Inflammatory macrophage treated with lipopolysaccharide for 1 hour (primary cell): ENCODE measurements around the gene GRN.
A peak's percentile ranks its signal among the peaks of the same experiment; 100 is the strongest.

Experiments used
- DNase-seq, 2 donors: peaks; one replicate each; pipeline ENCODE4 v3.0.0-alpha.2; 2020 to 2022

Gene GRN

GRCh38 chr17:44346064-44346844 is 1.2 kb downstream of the GRN start:
- no peak for DNase-seq

- peak in 1 of 2 donors; percentile 32 for DNase-seq
These were observed 2.3 kb downstream of the GRN start for GRCh38 chr17:44347206-44348055.

GRCh38 chr17:44348234-44348987 is 3.3 kb downstream of the GRN start:
- peak; percentile 92 to 96 for DNase-seq

- no peak for DNase-seq
These were observed 3.9 kb downstream of the GRN start for GRCh38 chr17:44348988-44349364.

- no peak for DNase-seq
These were observed 4.5 kb downstream of the GRN start for GRCh38 chr17:44349553-44350070.

GRCh38 chr17:44350733-44351226 is 5.7 kb downstream of the GRN start:
- peak in 1 of 2 donors; percentile 78 for DNase-seq

- no peak for DNase-seq
These were observed 6.4 kb downstream of the GRN start for GRCh38 chr17:44351464-44351863.

GRCh38 chr17:44351961-44352827 is 7.1 kb downstream of the GRN start:
- no peak for DNase-seq

- DNase-seq, result no peak
These were observed 7.9 kb downstream of the GRN start for GRCh38 chr17:44352828-44353671.

- peak in 1 of 2 donors; percentile 18 for DNase-seq
These were observed 8.7 kb downstream of the GRN start for GRCh38 chr17:44353672-44354331.

- DNase-seq, result no peak
These were observed 9.8 kb downstream of the GRN start for GRCh38 chr17:44354582-44355561.

GRCh38 chr17:44355642-44356099 is 10.6 kb downstream of the GRN start:
- no peak for DNase-seq

- DNase-seq, result no peak
These were observed 11.1 kb downstream of the GRN start for GRCh38 chr17:44356241-44356640.

- no peak for DNase-seq
These were observed 13.0 kb downstream of the GRN start for GRCh38 chr17:44358066-44358465.

GRCh38 chr17:44359006-44359405 is 13.9 kb downstream of the GRN start:
- DNase-seq, result no peak

GRCh38 chr17:44359458-44360143 is 14.5 kb downstream of the GRN start:
- no peak for DNase-seq

- no peak for DNase-seq
These were observed 15.0 kb downstream of the GRN start for GRCh38 chr17:44360144-44360533.

- no peak for DNase-seq
These were observed 15.7 kb downstream of the GRN start for GRCh38 chr17:44360826-44361225.
